GM19395 (cell line): ENCODE measurements around the gene CNNM1.

Experiments used
- ATAC-seq: cut with Tn5 transposase; IDR thresholded peaks from one replicate; pipeline ENCODE4 v1.9.1; 2021; ENCODE audit warnings: mild to moderate bottlenecking, moderate library complexity; ENCODE audit not compliant: unreplicated experiment

The CNNM1 gene

DNA sequence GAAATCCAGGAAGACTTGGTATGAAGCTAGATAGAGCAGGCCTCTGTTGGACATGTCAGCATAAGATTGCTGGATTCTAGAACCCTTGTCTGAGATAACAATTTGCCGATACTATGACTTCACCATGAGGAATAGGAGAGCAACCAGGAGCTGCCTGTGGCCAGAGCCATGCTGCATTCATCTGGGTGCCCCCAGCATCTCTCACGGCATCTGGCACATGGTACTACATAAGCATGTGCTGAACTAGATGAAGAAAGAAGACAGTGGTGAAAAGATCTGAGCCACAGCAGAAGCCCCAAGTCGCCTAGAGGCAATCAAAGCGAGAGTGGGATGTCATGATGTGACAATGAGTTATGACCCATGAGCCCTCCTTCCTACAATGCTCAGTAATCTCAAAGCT is 81.7 kb downstream of the CNNM1 start:
- ATAC-seq: no peak

DNA sequence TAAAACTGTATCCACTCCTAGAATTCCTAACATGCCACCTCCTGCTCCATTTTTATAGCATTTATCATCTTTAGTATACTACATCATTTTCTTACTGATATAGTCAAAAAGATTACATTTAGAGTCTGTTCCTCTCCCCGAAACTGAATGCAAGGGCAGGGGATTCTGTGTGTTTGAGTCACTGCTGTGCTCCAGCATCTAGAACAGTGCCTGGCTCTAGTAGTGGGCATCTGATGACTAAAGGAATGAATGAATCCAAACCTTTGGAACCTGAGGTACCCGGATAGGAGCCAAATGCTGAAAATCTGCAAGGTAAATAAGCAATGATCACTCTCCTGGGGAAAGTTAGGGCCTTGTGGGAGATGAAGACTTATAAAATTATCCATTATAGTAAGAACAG is 82.4 kb downstream of the CNNM1 start:
- no peak for ATAC-seq

DNA sequence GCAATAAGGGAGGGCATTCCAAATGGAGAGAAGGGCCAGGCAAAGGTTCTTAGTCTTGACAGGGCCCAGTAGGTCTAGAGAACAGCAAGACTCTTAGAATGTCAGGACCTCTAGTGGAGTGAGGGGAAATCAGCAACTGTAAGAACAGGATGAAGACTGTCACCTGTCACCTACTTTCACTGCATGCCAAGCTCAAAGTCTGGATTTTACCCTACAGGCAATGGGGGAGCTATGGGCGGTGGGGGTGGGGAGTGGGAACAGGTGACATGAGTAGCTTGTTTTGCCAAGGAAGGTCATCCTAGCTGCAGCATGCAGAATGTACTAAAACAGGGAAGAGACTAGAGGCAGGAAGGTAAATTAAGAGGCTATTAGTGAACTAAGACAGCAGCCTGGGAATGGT is 82.9 kb downstream of the CNNM1 start:
- no peak for ATAC-seq

DNA sequence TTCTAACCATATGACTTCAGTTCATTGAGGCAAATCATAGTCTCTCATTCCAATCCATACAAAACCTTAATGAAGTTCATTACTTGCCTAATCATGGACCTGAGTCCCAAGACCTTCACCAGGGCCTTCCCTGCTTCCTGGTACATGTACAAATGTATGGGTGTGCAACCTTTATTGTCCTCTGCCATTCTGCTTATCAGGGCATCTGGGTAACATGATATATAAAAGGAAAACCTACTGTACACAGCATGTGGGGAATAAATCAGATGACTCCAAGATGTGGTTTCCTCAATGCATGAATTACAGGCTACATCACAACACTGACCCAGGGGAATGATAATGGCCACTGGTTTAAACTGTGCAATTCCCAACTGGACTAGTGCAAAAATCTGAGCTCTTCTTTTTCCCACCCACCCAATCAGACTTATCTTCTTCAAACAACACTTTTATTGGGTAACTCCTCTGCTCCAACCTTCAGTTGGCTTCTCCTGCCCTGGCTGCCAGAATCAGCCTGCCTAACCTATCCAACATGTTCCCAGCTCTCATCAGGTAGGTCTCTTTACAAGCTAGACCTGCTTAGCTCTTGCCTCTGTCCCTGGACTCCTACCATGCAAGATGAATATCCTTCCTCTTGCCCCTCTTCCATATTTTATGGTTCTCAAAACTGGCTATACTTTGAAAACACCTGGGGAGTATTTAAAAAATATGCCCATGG is 89.9 kb downstream of the CNNM1 start:
- no peak for ATAC-seq

DNA sequence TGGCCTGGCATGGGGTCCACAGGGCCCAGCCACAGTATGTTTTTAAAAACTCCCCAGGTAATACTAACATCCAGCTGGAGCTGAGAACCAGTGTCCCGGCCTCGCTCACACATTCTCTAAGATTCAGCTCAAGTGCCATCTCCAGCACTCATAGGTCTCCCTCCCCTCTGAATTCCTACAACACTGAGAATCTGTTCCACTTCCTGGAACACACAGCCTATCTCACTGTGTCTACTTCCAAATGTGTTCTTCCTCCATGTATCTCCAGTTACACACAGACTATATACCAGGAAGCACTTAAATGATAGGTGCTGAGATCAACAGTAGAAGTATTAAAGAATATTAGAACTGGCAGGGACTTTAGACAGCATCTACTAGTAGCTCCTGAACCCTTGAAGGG is 90.5 kb downstream of the CNNM1 start:
- ATAC-seq: no peak

DNA sequence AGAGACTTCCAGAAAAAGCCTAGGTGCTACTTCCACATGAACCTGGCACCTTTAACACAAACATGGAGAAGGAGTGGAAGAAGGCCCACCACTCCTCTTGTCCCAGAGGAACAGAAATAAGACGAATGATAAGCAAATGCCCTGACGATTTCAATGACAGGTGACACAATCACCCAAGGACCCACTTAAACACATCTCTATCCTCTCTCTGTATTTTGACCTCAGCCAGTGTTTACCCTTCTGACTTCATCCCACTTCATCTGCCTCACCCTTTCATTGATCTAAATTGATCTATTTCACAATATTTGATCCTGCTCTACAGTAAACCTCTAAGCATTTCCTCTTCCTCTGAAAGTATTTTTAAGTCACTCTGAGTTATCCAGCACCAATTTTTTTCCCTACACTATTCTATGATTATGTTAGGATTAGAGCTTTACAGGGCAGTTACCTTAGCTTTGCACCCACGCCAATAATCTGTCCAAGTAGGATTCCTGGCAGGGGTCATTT is 92.1 kb downstream of the CNNM1 start:
- no peak for ATAC-seq

DNA sequence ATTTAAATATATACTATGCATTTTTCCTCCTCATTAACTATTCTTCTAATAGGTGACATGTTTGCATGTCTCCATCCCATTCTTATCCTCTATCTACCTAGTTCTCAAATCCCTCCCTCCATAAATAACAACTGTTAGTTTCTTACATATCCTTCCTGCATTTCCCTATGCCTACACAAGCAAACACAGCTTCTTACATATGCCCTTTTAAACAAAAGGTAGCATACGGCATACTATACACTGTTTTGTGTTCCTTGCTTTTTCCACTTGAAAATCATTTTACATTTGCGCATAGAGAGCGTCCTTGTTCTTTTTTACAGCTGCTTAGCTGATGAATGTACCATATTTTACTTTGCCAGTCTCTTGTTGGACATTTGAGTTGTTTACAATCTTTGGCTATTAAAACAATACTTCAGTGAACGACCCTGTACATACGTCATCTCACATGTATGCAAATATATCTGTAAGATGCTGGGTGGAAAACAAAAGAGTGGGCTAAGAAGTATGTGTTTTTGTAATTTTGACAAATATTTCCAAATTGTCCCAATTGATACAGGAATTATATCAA is 93.5 kb downstream of the CNNM1 start:
- ATAC-seq: no peak

DNA sequence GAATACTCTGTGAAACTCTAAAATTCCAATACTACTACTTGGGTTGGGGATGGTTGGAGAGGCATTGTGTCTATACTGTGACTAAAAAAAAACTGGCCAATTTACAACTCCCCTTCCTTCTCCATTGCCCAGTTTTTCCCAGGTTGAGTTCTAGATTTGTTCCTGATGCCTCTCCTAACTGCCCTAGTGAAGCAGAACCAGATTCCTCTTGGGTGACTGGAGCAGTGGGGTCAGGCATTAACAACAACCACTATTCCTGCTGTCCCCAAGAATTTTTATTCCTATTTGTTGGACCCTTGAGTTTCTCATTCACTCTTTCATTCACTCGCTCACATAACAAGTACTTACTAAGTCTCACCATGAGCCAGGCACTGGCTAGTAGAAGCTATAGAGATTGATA is 95.5 kb downstream of the CNNM1 start:
- ATAC-seq: no peak

DNA sequence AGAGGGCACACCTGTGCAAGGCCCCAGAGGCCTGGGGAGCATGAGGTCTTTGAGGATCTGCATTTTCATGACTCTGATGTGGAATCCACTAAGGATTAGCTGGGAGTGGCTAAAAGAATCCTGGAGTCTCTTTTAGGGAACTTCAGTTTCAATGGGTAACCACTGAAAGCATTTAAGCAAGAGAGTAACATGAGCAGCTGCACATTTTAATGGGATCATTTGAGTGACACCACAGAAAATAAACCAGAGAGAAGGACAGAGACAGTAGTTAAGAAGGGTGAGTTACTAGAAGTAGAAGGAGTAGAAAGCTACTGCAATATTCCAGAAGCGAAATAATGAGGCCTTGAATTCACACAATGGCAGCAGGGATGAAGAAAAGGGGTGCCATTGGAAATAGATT is 96.0 kb downstream of the CNNM1 start:
- ATAC-seq: no peak

DNA sequence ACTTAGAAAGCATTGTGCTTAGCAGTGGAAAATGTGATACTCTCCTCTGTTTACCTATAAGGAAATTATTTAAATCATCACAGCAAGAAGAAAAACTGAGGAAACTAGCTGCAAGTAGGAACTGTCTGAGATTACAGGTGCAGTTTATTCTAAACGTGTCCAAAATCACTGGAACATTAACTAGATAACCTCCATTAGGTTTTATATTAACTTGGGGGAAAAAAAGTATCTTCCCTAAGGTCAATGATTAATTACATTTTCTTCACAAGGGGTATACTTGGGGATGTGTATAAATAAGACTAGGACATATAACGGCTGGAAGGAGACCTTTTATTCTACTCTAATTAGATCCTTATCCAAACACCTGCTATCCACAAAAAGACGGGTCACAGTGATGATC is 97.5 kb downstream of the CNNM1 start:
- no peak for ATAC-seq

DNA sequence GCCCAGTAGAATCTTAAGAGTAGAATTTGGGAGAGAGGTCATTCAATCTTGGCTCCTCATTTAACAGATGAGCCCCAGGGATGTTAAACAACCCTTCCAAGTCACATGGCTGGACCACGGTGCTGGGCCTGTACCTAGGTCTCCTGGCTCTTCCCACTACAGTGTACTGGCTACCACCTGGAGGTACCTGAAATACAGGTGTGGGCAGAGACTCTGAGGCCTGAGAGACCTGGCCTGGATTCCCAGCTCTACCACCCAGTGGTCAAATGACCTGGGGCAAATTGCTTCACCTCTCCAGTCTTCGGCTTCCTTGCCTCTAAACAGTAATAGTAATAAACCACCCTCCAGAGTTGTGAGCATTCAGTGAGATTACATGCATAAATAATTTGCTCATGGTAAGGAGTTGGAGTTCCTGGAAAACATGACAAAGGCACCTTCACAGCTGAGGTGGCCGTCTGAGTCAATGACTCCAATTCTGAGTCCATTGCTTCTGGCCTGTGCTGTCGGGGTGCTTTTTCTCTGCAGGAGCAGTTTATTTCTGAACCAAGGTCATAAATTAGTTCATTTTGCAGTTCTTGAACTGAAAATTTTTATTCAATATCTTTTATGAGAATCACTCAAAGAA is 98.5 kb downstream of the CNNM1 start:
- no peak for ATAC-seq

DNA sequence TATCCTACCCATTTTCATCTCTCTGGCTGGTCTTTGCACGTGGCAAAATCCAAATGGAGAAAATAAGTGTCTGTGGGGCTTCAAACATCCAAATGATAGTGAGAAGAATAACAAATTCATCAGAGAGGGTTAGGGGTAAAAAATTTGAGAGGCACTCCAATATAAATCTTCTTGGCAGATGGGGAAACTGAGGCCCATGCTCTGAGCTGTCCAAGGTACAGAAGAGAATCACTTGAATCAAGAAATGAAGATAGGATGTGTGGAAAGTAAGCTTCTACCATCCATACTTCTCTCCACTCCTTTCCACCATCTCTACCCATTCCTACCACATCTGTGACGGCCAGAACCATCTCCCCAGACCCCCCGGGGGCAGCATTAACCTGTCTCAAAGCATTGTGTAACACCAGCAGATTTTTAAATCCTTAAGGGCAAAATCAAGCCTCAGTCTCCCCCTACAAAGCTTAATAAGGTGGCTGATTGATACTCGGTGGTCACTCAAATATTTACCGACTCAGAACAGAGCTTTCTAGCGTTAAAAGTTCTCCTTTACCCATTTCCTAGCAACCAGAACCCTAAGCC is 100.5 kb downstream of the CNNM1 start:
- no peak for ATAC-seq

DNA sequence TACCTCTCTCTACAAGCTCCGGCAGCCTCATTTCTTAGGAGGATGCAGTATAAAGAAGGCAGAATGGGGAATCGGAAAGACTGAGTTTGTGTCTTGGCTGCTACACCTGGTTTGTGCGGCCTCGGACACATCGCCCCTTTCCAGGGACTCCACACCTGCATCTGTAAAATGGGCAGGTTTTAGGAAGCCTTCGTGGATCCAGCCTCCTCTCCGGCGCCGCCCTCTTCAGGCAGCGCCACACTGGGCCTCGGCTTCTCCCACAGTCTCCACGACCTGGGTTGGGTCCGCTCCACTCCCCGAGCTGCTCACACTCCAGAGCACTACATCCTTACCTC is 100.9 kb downstream of the CNNM1 start:
- ATAC-seq: peak; percentile 19

DNA sequence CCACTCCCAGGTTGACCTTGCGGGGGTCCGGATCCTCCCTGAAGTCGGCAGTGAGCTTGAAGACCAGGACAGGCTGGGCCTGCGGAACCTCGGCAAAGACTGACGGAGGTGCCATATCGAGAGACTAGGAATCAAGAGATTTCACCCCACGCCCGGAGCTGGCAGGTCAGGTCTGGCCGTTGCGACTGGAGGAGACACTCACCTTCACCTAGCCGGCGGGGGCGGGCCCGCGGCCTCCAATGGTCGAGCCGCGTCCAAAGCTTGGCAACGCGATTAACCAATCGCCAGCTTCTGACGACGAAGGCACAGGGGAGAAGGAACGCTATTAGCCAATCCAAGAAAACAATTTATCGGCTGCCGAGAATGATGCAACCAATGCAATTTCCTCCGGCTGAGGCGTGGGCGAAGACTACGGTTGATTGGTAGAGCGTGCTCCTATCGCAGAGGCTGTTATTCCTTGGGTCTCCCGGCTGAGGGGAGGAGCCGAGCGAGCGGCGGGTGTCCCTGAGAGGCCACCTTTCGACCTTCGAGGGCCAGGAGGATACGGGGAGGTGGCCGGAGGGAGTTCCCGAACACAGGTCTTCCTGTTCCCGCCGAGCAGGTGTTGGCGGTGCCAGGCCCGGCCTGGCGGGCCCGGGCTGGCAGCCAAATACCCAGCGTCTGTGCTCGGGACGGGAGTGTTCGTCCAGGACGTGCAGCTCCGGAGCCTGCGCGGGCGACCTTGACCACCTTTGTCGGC is 101.5 kb downstream of the CNNM1 start, which contains the start of gene GOT1:
GOT1 (minus strand) TSS at position 174 of the 739 bp plus-strand sequence; CDS start at position 115, 59 bp downstream.
- ATAC-seq: peak; percentile 98

DNA sequence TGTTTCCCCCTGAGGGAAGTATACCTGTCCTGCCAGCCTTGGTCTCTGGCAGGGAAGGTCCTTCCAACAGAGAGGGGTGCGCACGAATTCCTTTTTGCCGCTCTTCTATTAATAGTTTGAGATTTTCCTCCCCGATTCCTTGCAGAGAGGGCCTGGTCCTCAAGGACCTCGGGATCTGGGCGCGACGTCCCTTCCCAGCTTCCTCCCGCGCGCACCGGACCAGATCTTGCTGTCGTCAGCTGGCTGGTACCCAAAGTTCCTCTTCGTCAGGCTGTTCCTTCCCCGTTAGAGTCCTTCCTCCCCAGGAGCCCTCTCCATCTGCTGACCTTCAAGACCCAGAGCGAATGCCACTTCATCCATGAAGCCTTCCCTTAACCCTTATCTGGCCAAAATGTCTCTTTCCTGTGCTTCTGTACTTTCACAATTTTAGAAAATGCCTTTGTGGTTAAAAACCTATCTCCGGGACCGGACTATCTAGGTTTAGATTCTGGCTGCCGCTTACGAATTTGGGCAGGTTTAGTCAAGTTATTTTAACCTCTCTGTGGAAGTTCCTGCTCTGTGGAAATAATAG is 102.1 kb downstream of the CNNM1 start:
- ATAC-seq: peak; percentile 6

DNA sequence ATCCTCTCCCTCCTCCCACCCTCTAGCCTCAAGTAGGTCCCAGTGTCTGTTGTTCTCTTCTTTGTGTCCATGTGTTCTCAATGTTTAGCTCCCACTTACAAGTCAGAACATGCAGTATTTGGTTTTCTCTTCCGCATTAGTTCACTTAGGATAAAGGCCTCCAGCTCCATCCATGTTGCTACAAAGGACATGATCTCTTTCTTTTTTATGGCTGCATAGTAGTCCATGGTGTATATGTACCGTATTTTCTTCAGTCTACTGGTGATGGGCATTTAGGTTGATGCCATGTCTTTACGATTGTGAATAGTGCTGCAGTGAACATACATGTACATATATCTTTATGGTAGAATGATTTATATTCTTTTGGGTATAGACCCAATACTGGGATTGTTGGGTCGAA is 102.9 kb downstream of the CNNM1 start:
- ATAC-seq: no peak

DNA sequence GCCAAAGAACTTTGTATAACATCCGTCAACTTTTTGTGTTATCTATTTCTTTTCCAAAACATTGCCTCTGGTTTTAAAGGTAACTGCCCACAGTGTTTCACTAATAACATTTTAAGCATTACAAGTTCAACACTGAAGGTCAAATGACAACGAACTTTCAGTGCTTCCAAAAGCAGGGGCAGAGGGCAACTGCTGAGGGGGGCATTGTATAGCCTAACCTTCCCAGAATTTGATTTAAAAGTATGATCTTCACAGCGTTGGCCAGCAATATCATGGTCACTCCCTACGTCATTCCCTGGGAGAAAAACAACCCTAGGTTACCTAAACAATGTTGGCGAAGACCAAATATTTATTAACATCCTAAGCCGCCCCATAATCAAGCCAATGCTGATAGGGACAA is 103.7 kb downstream of the CNNM1 start:
- ATAC-seq: no peak

DNA sequence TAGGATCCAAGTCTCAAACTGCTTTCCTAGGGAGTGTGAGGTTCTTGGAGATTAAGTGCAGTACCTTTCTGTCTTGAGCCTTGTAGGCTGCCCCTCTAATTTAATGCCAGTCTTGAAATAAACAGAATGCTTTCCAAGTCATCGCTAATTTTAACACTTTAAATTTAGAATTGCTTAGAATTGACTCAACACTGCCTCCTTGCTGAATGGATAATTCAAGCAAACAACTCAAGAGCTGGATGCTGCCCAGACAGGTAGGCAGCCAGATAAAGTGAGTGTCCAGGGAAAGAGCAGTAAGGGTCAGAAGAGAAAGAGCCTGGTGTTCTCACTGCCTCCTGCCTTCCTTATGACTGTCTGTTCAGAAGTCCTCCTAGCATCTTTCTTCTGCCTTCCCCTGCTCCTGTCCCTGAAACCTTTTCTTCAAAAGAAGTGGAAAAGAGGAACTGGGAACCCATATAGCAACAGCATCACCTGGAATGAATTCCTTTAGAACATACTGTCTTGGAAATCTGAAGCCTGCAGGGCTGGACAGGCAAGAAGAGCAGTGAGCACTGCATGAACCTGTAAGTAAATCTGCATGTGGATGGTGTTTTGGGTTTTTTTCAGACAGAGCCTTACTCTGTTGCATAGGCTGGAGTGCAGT is 104.3 kb downstream of the CNNM1 start:
- no peak for ATAC-seq

DNA sequence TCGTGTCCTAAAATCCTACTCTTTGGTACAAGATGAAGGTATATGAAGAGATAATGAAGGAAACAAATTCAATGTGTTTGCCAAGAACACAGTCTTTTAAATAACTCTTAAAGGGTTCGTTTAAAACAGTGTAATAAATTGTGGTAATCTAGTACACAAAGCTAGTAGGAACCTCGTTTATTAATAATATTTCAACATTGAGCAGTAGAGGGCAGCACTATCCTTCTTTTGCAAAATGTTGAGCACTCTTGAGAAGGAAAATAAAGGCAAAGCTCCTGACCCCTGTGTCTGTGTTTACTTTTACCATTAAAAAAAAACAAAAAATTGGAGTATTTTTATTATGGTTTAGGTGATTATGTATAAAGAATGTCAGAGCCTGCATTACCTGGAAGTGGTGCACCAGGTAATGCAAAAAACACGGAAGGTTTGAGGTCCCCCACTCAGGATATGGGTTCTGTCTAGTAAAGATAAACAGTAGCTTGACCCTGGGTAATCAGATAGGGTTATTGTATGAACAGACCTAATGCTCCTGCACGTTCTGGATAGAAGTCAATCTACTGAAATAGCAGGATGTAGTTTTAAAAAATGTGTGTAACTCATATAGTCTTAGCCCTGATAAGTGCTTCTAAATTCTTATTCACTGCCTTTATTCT is 107.0 kb downstream of the CNNM1 start:
- ATAC-seq: peak; percentile 57

DNA sequence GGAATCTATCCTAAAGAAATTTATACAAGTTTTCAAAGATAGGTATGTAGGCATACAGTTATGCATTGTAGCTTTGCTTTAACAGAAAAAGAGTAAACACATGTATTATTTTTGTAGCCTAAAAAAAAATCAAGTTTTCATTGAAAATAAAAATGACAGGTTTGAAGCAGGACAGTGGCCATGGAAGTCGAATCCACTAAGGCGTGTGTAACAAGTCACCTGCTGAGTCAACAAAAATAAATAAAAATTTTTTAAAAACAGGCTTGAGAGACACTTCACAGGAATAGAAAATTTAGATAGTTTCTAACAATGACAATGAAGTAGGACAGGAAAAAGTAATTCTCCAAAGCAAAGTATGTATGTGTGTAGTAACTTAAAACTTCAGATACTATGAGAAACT is 109.7 kb downstream of the CNNM1 start:
- no peak for ATAC-seq
